BLaER1 (cell line): ENCODE measurements around the gene ZNF831.

Source experiments
- H3K27ac ChIP-seq: shearing (Covaris generic); formaldehyde crosslinking; 2 replicates; pipeline ENCODE4 v1.8.1; 2022
- H3K27me3 ChIP-seq: shearing (Covaris generic); formaldehyde crosslinking; 2 replicates; pipeline ENCODE4 v1.8.1; 2022
- H3K36me3 ChIP-seq: shearing (Covaris generic); formaldehyde crosslinking; 2 replicates; pipeline ENCODE4 v1.8.1; 2022
- H3K4me1 ChIP-seq: shearing (Covaris generic); formaldehyde crosslinking; 2 replicates; pipeline ENCODE4 v1.8.1; 2022
- H3K4me2 ChIP-seq: shearing (Covaris generic); formaldehyde crosslinking; 2 replicates; pipeline ENCODE4 v1.8.1; 2022
- H3K4me3 ChIP-seq: shearing (Covaris generic); formaldehyde crosslinking; 2 replicates; pipeline ENCODE4 v1.8.1; 2022
- H3K9ac ChIP-seq: shearing (Covaris generic); formaldehyde crosslinking; 2 replicates; pipeline ENCODE4 v1.8.1; 2022
- H3K9me3 ChIP-seq: shearing (Covaris generic); formaldehyde crosslinking; 2 replicates; pipeline ENCODE4 v1.8.1; 2022
- H4K20me1 ChIP-seq: shearing (Covaris generic); formaldehyde crosslinking; 2 replicates; pipeline ENCODE4 v1.8.1; 2022
- Cebpa-rat ChIP-seq: shearing (Covaris generic); IDR thresholded peaks from 2 replicates; pipeline ENCODE4 v1.8.1; 2022

Gene ZNF831

DNA sequence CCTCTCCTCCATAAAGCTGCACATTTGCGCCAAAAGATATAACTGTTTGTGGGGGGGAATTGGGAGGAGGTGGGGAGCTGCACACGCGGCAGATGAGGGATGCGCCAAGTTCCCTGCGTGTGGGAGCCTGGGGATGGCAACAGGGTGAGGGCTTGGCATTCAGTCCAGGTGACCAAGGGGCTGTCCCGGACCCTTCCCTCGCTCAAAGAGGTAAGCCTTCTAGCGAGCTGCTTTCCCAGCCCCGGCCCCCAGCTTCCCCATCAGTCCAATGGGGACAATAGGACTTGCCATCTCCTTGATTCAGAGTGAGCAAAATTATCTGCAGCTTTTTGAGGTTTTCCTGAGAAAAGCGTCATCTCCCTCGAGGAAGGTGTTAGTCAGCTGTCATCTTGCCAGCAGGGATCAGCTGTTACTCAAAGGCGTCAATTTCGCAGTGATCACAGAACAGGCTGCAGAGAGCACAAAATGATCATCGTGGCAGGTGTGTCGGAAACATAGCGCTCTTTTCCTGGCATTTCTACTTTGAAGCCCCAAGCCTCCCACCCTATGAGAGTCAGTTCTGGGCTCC lies 21.3 kb downstream of the ZNF831 start:
- Histone ChIP-seq H3K27ac (no peak overlapping the region), H3K4me3 (no peak overlapping the region), H3K4me2 (peak overlapping the region; percentile 70), H3K4me1 (peaks cover 43% of the 10 kb centered on the region), H3K27me3 (no peaks in the 10 kb centered on the region), H3K9me3 (peaks cover 5% of the 10 kb centered on the region; the same call in 1 of the 2 replicates), H3K9ac (no peak overlapping the region), H3K36me3 (no peaks in the 10 kb centered on the region), H4K20me1 (no peaks in the 10 kb centered on the region)
- no peak for TF ChIP-seq Cebpa-rat

DNA sequence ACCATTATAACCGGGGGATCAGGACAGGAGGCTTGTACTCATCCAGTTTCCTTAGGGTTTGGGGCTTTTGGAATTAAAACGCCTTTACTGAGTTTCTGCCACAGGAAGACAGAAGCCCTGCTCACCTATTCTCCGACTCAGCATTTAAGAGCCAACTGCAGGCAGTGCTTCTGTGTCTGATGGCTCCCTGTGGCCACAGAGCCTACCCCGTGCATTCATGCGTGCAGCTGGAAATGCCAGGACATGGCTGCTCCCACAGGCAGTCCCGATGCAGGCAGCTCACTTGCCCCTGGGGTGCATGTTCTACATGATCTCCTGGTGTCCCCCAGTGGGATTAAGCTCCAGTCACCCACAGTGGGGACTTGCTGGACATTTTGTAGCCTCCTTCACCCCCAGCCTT lies 22.2 kb downstream of the ZNF831 start:
- TF ChIP-seq Cebpa-rat, result no peak

GRCh38 chr20:59190466-59190865 lies 26.8 kb downstream of the ZNF831 start:
- H4K20me1 ChIP-seq, result no peaks in the 10 kb centered on the region
- H3K9me3 ChIP-seq, result no peaks in the 10 kb centered on the region
- H3K36me3 ChIP-seq, result no peaks in the 10 kb centered on the region
- H3K4me3 ChIP-seq, result no peak overlapping the region
- H3K27ac ChIP-seq, result no peak overlapping the region
- H3K4me2 ChIP-seq, result no peak overlapping the region
- TF ChIP-seq Cebpa-rat, result no peak
- peaks cover 37% of the 10 kb centered on the region for H3K4me1 ChIP-seq
- no peak overlapping the region for H3K9ac ChIP-seq
- peaks cover 13% of the 10 kb centered on the region for H3K27me3 ChIP-seq

More for the DNA sequence above, 22.2 kb downstream of the ZNF831 start:
- Histone ChIP-seq H3K4me2 (peak overlapping the region; percentile 70), H3K9ac (no peak overlapping the region), H3K36me3 (no peaks in the 10 kb centered on the region), H3K27ac (no peak overlapping the region), H3K4me3 (no peak overlapping the region), H3K9me3 (peaks cover 5% of the 10 kb centered on the region; the same call in 1 of the 2 replicates), H3K4me1 (peaks cover 43% of the 10 kb centered on the region), H3K27me3 (0 out of 2 replicates have a peak, but pooled peaks cover under 1% of the 10 kb centered on the region), H4K20me1 (no peaks in the 10 kb centered on the region)

DNA sequence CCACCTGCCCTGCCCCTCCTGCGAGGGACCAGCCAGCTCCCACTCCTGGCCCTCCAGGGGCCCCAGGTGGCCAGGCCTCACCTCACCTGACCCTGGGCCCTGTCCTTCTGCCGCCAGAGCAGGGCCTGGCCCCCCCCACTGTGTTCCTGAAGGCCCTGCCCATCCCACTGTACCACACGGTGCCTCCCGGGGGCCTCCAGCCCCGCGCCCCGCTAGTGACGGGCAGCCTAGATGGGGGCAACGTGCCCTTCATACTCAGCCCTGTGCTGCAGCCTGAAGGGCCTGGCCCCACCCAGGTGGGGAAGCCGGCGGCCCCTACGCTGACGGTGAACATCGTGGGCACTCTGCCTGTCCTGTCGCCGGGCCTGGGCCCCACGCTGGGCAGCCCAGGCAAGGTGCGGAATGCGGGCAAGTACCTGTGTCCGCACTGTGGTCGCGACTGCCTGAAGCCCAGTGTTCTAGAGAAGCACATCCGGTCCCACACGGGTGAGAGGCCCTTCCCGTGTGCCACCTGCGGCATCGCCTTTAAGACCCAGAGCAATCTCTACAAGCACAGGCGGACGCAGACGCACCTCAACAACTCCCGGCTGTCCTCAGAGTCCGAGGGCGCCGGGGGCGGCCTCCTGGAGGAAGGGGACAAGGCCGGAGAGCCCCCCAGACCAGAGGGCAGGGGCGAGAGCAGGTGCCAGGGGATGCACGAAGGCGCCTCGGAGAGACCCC lies 27.6 kb downstream of the ZNF831 start:
- no peak overlapping the region for H3K4me2 ChIP-seq
- H3K4me3 ChIP-seq, result no peak overlapping the region
- no peak for TF ChIP-seq Cebpa-rat
- no peak overlapping the region for H3K27ac ChIP-seq
- H3K9ac ChIP-seq, result no peak overlapping the region
- peaks cover 37% of the 10 kb centered on the region for H3K4me1 ChIP-seq
- no peaks in the 10 kb centered on the region for H4K20me1 ChIP-seq
- H3K36me3 ChIP-seq, result no peaks in the 10 kb centered on the region
- H3K27me3 ChIP-seq, result peaks cover 13% of the 10 kb centered on the region
- H3K9me3 ChIP-seq, result no peaks in the 10 kb centered on the region

- Histone ChIP-seq H3K27me3 (peaks cover 13% of the 10 kb centered on the region), H4K20me1 (no peaks in the 10 kb centered on the region), H3K27ac (no peak overlapping the region), H3K36me3 (no peaks in the 10 kb centered on the region), H3K4me3 (no peak overlapping the region), H3K4me2 (no peak overlapping the region), H3K9ac (no peak overlapping the region), H3K9me3 (no peaks in the 10 kb centered on the region), H3K4me1 (peaks cover 42% of the 10 kb centered on the region)
- TF ChIP-seq Cebpa-rat, result no peak
These were observed 28.3 kb downstream of the ZNF831 start for GRCh38 chr20:59191756-59192532.

- H3K9ac ChIP-seq, result no peak overlapping the region
- 0 out of 2 replicates have a peak overlapping the region, but pooled peaks have one; percentile 84 for H3K4me2 ChIP-seq
- TF ChIP-seq Cebpa-rat, result no peak
- H3K9me3 ChIP-seq, result no peaks in the 10 kb centered on the region
- peaks cover 42% of the 10 kb centered on the region for H3K4me1 ChIP-seq
- H4K20me1 ChIP-seq, result no peaks in the 10 kb centered on the region
- H3K27ac ChIP-seq, result no peak overlapping the region
- no peaks in the 10 kb centered on the region for H3K36me3 ChIP-seq
- H3K27me3 ChIP-seq, result peaks cover 13% of the 10 kb centered on the region
- no peak overlapping the region for H3K4me3 ChIP-seq
These were observed 28.9 kb downstream of the ZNF831 start for GRCh38 chr20:59192533-59192896.

DNA sequence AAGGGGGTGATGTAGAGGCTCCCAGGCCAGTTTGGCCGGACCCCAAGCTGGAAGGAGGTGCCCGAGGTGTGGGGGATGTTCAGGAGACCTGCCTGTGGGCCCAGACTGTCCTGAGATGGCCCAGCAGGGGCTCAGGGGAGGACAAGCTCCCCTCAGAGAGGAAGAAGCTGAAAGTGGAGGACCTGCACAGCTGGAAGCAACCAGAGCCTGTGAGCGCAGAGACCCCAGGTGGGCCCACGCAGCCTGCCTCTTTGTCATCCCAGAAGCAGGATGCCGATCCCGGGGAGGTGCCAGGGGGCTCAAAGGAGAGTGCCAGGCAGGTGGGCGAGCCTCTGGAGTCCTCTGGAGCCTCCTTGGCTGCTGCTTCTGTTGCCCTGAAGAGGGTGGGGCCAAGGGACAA lies 29.7 kb downstream of the ZNF831 start:
- Histone ChIP-seq H3K4me2 (peak overlapping the region; percentile 84), H3K9ac (no peak overlapping the region), H4K20me1 (no peaks in the 10 kb centered on the region), H3K4me1 (peaks cover 42% of the 10 kb centered on the region), H3K9me3 (no peaks in the 10 kb centered on the region), H3K4me3 (no peak overlapping the region), H3K27ac (peak overlapping the region; percentile 21; the same call in 1 of the 2 replicates), H3K36me3 (no peaks in the 10 kb centered on the region), H3K27me3 (peaks cover 13% of the 10 kb centered on the region)
- no peak for TF ChIP-seq Cebpa-rat

DNA sequence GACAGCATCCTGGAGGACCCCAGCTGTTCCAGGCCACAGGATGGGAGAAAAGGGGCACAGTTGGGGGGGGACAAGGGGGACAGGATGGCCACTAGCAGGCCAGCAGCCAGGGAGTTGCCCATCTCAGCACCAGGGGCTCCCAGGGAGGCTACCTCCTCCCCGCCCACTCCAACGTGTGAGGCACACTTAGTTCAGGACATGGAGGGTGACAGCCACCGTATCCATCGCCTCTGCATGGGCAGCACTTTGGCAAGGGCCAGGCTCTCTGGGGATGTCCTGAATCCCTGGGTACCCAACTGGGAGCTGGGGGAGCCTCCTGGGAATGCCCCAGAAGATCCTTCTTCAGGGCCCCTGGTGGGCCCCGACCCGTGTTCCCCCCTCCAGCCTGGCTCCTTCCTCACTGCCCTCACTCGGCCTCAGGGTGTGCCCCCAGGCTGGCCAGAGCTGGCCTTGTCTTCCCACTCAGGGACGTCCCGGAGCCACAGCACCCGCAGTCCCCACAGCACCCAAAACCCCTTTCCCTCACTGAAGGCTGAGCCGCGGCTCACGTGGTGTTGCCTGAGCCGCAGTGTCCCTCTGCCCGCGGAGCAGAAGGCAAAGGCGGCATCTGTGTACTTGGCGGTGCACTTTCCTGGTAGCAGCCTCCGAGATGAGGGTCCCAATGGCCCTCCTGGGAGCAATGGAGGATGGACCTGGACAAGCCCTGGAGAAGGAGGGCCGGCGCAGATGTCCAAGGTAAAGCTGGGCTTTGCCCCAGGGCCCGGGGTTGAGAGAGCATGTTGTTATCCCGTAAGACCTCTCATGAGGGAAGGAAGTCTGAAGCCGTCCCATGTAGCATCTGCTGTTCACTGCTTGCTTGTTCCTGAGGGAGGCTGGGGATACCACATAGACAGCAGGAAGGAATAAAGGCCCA lies 30.7 kb downstream of the ZNF831 start:
- TF ChIP-seq Cebpa-rat, result no peak
- no peak overlapping the region for H3K9ac ChIP-seq
- no peaks in the 10 kb centered on the region for H3K9me3 ChIP-seq
- peaks cover 13% of the 10 kb centered on the region for H3K27me3 ChIP-seq
- H3K4me3 ChIP-seq, result no peak overlapping the region
- peak overlapping the region; percentile 58 for H3K27ac ChIP-seq
- H3K4me1 ChIP-seq, result peaks cover 42% of the 10 kb centered on the region
- H3K36me3 ChIP-seq, result no peaks in the 10 kb centered on the region
- no peaks in the 10 kb centered on the region for H4K20me1 ChIP-seq
- H3K4me2 ChIP-seq, result peak overlapping the region; percentile 84

DNA sequence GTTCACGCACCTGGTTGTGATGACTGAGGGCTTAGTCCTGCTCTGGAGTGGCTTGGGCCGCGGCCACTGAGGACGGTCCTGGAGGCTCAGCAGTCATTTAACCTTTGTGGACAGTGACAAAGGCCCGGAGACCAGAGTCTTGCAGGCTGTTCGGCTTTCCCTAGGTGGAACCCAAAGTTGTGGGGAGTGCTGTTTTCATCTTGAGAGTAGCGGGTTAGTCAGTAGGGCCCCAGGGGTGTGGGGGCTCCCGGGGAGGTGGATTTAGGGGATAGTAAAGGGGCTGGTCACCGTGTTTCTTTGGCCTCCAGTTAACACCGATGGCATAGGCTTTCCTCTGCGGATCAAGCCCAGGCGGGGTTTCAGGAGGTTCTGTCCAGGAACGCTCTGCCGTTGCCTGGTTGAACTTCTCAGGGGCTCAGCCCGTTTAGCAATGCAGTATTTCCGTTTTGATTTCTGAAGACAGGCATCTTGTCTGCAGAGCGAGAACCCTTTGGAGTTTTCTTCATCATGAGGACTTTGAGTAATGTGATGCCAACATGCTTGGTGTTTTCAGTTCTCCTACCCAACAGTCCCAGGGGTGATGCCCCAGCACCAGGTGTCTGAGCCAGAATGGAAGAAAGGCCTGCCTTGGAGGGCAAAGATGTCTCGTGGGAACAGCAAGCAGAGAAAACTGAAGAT lies 31.8 kb downstream of the ZNF831 start:
- H3K27me3 ChIP-seq, result peaks cover 13% of the 10 kb centered on the region
- H3K27ac ChIP-seq, result peak overlapping the region; percentile 71

More for the DNA sequence above, 31.8 kb downstream of the ZNF831 start:
- H3K9me3 ChIP-seq, result 0 out of 2 replicates have a peak, but pooled peaks cover 4% of the 10 kb centered on the region
- no peaks in the 10 kb centered on the region for H4K20me1 ChIP-seq
- no peak overlapping the region for H3K4me3 ChIP-seq
- peak overlapping the region; percentile 52 for H3K9ac ChIP-seq
- H3K4me2 ChIP-seq, result peak overlapping the region; percentile 84
- no peaks in the 10 kb centered on the region for H3K36me3 ChIP-seq
- TF ChIP-seq Cebpa-rat, result no peak
- H3K4me1 ChIP-seq, result peaks cover 42% of the 10 kb centered on the region
